GM12878 (cell line): ENCODE results near the gene IZUMO1. TPM values are rescaled to one million over a fixed set of nuclear protein-coding genes. Genes with fewer than 3 reads are reported as not detected.

Experiments used
- BACH1 ChIP-seq: fragments of 450-650 bp; IDR thresholded peaks from 2 replicates; pipeline ENCODE4 v1.6.1; 2017; ENCODE audit warnings: mild to moderate bottlenecking, borderline replicate concordance
- BMI1 ChIP-seq: fragments of 450-650 bp; IDR thresholded peaks from 2 replicates; pipeline ENCODE4 v1.6.1; 2016; ENCODE audit warnings: mild to moderate bottlenecking, moderate library complexity, borderline replicate concordance
- CREB1 ChIP-seq: IDR thresholded peaks from 2 replicates; pipeline ENCODE4 v1.6.1; 2012; ENCODE audit warnings: low read depth, mild to moderate bottlenecking, inconsistent platforms
- CUX1 ChIP-seq: IDR thresholded peaks from 2 replicates; pipeline ENCODE4 v1.6.1; 2012; ENCODE audit warnings: improper control_type of control experiment, low read depth, low read length; ENCODE audit not compliant: insufficient replicate concordance
- FOXK2 ChIP-seq: fragments of 450-650 bp; IDR thresholded peaks from 2 replicates; pipeline ENCODE4 v1.6.1; 2017; ENCODE audit warnings: mild to moderate bottlenecking, moderate library complexity
- MEF2A ChIP-seq: IDR thresholded peaks from 2 replicates; pipeline ENCODE4 v1.6.1; 2011; ENCODE audit warnings: low read depth, mild to moderate bottlenecking, low read length, moderate library complexity; ENCODE audit not compliant: insufficient read depth
- MYB ChIP-seq: fragments of 150-350 bp; IDR thresholded peaks from 2 replicates; pipeline ENCODE4 v1.6.1; 2014; ENCODE audit warnings: mild to moderate bottlenecking, low read depth, low read length, borderline replicate concordance
- NFIC ChIP-seq: IDR thresholded peaks from 2 replicates; pipeline ENCODE4 v1.6.1; 2012; ENCODE audit warnings: low read depth, mild to moderate bottlenecking, inconsistent platforms, low read length, moderate library complexity
- NFYA ChIP-seq: IDR thresholded peaks from 2 replicates; pipeline ENCODE4 v1.6.1; 2011; ENCODE audit warnings: low read depth, mild to moderate bottlenecking, low read length, improper control_type of control experiment, borderline replicate concordance
- POLR2AphosphoS2 ChIP-seq: IDR thresholded peaks from 2 replicates; pipeline ENCODE4 v1.6.1; 2011; ENCODE audit warnings: low read depth, mild to moderate bottlenecking, low read length, improper control_type of control experiment, moderate library complexity
- REST ChIP-seq: IDR thresholded peaks from 2 replicates; pipeline ENCODE4 v1.6.1; 2012; ENCODE audit warnings: mild to moderate bottlenecking, low read depth, low read length
- RFX5 ChIP-seq: IDR thresholded peaks from 2 replicates; pipeline ENCODE4 v1.6.1; 2011; ENCODE audit warnings: low read depth, low read length, improper control_type of control experiment
- SIN3A ChIP-seq: IDR thresholded peaks from 2 replicates; pipeline ENCODE4 v1.6.1; 2012; ENCODE audit warnings: low read depth, low read length, improper control_type of control experiment
- SRF ChIP-seq, 2 experiments: IDR thresholded peaks; 2 replicates each; pipeline ENCODE4 v1.6.1; 2011; ENCODE audit warnings: low read depth in 2 of 2, low read length in 2 of 2, mild to moderate bottlenecking in 1 of 2, moderate library complexity in 1 of 2
- TBL1XR1 ChIP-seq: IDR thresholded peaks from 2 replicates; pipeline ENCODE4 v1.6.1; 2012; ENCODE audit warnings: low read depth, low read length, improper control_type of control experiment
- WRNIP1 ChIP-seq: IDR thresholded peaks from 2 replicates; pipeline ENCODE4 v1.6.1; 2011; ENCODE audit warnings: low read depth, low read length, improper control_type of control experiment, borderline replicate concordance
- ZBTB4 ChIP-seq: fragments of 450-650 bp; formaldehyde crosslinking; IDR thresholded peaks from 2 replicates; pipeline ENCODE4 v1.4.0; 2022; ENCODE audit warnings: mild to moderate bottlenecking, moderate library complexity
- ZNF622 ChIP-seq: fragments of 450-650 bp; IDR thresholded peaks from 2 replicates; pipeline ENCODE4 v1.6.1; 2017; ENCODE audit warnings: mild to moderate bottlenecking, inconsistent platforms
- polyA plus RNA-seq, 11 experiments: library from polyadenylated mRNA; depleted of rRNA in 4 of 11; unstranded in 6 of 11; stranded (reverse) in 5 of 11; fragments of >200 nt; fragmentation: Nextera tagmentation in 4 of 11; fragmentation: Illumina TruSeq in 1 of 11; extraction: Ambion mirVana in 4 of 11; extraction: Trizol in 1 of 11; gene quantifications; 1 replicate in 1 of 11; 2 replicates in 10 of 11; pipeline versions ENCODE4 v1.2.1 to v1.2.3, GENCODE V29; 2011 to 2016; ENCODE audit warnings: inconsistent platforms in 2 of 11, missing spikeins in 2 of 11, low read depth in 1 of 11
- total RNA-seq, 4 experiments: library from RNA; depleted of rRNA in 3 of 4; stranded (reverse); fragments of >200 nt in 3 of 4; fragmentation: Illumina TruSeq in 1 of 4; extraction: Trizol in 1 of 4; gene quantifications; 2 replicates each; pipeline versions ENCODE4 v1.2.1 to v1.2.3, GENCODE V29; 2013 to 2021

Gene IZUMO1
- total and polyA plus RNA-seq, 10 of the 15 experiments (the other 5 are each of a cell fraction or from before 2014, with no cell fraction given), result not detected

GRCh38 chr19:48780631-48781391, 34.1 kb upstream of the IZUMO1 start (continued):
- TF ChIP-seq ZBTB4 (CRISPR knock-in tag) (no peak), TBL1XR1 (no peak), POLR2AphosphoS2 (no peak), RFX5 (no peak), CREB1 (no peak), FOXK2 (peak; percentile 19; the same call in 1 of the 2 replicates), WRNIP1 (no peak), MEF2A (no peak), BACH1 (no peak), SIN3A (no peak), SRF (IDR thresholded peaks at IDR 0.05; ENCODE audit: low read depth in 2 of 2, low read length in 2 of 2) (no peak), ZNF622 (no peak), MYB (no peak), NFYA (no peak), CUX1 (no peak), BMI1 (no peak), REST (no peak), NFIC (no peak)
